HG02798 (cell line): ENCODE measurements around the gene C22orf42.
"Not testable (repeated sequence)": the region's sequence is repeated elsewhere in the genome, so short reads cannot be mapped to it uniquely, and the experiment has no call there.

Experiments
- ATAC-seq: cut with Tn5 transposase; IDR thresholded peaks from one replicate; pipeline ENCODE4 v1.9.1; 2021; ENCODE audit warnings: mild to moderate bottlenecking; ENCODE audit not compliant: unreplicated experiment, poor library complexity

C22orf42 gene

DNA sequence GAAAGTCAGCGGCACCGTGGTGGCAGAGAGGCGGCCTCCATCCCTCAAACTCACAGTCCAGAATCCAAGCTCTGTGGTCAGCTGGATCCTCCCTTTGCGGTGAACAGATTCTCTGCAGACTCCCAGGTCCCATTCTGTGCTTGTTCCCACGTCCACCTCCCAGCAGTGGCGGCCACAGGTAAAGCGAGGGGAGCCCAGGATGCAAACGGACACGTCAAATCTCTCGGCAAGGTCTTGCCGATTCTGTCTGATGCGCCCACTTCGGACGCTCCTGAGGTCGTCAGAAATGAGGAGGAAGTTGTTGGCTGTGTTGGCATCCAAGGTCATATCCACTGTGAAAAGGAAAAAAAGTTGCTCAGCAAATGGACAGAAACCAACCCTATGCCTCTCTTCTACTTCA lies 31.9 kb upstream of the C22orf42 start:
- ATAC-seq, result not testable (repeated sequence)

DNA sequence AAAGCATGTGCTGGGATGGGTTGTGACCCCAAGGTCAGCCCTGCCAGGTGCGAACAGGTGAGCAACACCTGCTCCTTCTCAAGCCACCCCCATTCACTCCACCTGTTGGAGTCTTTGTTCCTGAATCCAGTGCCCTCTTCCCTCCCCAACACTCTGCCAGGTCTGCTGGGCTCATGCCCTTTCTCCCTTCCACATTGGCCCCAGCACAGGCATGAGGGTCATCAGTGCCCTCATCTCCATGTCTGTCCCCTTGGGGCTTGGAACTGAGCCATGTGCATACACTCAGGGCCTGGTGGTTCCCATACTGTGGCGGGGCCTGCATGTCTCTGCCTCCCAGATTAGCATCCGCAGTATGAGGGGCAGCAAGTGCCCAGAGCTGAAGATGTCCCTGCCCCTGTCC lies 26.7 kb upstream of the C22orf42 start:
- no peak for ATAC-seq

DNA sequence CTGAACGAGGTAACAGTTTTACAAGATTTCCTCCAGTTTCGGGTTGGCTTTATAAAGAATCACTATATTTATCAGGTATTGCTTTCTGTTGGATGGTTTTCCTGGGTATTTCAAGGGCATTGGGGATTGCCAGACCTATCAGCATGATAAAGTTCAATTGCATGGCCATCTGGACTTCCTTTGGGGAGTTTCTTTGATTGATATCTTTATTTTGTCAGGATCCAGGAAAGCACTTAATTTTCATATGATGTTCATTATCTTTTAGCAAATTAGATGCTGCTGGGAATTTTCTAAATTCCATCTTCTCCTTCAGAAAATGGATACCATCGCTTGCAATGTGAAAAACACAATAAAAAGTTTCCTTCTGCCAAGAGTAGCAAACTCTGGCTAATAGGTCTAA lies 24.5 kb upstream of the C22orf42 start:
- no peak for ATAC-seq

DNA sequence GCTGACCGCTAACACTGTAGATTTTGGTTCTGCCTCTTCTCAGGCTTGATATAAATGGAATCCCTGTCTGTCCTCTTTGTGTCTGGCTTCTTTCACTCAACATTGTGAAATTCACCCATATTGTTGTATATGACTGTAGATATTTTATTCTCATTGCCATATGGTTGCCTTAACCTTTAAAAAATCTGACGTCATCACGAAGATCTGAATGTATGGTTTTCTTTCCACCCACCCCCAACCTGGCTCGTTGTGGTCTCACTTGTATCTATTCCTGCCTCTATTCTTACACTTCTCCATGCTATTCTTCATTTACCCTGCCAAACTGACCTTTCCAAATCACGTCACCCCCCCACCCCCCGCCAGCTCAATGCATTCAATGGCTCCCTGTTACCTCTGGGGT lies 21.9 kb upstream of the C22orf42 start:
- ATAC-seq, result no peak

DNA sequence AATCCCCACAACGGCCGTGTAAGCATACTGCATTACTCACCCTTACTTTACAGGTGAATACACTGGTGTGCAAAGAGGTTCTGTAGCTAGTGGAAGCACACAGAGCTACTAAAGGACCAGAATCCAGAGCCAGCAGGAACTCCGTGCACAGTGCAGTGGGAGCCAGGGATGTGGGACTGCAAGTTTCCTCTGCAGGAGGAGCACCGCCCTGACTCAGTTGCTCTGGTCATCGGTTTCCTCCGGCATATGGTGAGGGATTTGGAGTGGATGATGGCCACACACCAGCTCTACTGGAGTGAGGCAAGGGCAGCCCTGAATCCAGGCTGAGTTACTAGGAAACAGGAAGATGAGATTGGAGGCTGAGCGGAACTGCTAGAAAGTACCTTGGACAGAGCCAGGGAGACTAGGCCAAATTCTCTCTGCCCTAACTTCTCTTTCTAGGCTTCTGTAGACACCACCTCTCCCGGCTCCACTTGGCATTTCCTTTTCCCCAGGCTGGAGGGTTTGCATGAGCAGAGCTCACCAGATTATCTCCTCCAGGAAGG lies 18.2 kb upstream of the C22orf42 start:
- no peak for ATAC-seq

DNA sequence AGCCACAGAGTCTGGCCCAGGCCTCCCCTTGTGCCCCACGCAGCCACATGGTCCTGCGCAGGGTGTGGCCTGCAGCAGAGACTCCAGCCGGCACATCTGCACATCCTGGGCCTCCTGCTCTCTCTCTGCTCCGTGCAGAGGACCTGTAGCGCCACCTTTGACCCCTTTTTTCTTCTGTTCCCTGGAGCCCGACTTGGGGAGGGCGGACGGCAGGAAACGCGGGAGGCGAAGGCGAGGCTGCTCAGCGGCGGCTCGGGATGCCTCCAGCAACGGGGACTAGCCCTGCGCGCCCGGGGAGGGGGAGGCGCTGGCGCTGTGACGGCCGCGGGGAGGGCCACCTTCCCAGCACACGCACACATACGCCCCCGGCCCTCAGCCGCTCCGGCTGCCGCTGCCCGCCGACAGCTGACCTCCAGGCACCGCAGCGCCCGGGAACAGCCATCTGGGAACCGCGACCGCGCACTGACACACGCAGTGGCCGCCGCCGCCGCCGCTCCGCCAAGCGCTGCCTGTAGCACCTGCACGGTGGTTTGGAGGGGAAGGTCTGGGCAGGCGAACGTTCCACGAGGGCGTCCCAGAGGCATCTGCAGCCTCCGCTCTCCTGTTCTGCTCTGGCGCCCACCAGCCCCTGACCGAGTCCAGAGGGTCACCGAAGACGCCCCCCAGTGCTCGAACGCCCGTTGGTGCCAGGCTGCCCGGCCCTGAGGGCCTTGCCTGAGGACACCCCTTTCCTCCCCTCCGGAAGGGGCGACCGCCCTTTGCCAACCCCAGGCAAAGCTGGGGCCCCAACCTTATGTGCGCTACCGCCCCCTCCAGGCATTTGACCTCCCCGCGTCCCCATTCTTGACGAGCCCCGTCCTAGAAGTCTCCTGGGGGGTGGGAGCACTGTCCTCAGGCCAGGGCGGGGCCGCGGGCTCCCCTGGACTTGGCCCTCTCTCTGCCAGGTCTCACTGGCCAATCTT lies 16.9 kb upstream of the C22orf42 start:
- no peak for ATAC-seq

DNA sequence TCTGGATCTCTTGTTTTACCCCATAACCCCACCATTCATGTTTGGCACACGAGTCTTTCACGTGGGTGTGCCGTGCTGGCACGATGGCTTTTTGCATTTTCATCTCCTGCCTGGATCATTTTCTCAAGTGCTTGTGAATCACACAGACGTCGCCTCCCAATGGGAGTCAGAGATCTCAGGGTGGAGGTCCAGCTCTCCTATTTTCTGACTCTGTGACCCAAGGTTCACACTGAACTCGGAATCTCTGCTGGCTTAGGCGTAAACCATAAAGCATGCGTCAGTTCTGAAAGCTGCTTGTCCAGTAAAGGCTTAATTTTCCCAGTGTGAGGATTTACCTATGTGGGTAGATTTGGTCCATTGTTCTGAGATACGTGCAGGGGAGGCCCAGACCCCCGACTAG lies 16.0 kb upstream of the C22orf42 start:
- ATAC-seq, result no peak

DNA sequence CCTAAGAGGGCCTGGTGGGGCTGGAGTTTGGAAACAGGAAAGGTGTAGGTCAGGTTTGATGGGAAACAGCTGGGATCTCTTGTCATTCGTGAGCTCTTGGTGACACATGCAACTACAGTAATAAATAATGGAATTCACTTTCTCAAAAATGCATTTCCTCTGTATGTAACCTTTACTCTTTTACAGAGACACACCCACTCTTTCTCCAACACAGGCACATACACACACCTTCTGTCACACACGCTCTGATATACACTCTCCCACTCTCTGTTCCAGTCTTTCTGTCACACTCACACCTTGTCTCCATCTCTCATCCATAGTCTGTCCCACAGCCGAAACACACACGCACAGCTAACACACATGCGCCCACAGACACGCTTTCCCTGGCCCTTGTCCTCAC lies 6.6 kb upstream of the C22orf42 start:
- ATAC-seq, result no peak

DNA sequence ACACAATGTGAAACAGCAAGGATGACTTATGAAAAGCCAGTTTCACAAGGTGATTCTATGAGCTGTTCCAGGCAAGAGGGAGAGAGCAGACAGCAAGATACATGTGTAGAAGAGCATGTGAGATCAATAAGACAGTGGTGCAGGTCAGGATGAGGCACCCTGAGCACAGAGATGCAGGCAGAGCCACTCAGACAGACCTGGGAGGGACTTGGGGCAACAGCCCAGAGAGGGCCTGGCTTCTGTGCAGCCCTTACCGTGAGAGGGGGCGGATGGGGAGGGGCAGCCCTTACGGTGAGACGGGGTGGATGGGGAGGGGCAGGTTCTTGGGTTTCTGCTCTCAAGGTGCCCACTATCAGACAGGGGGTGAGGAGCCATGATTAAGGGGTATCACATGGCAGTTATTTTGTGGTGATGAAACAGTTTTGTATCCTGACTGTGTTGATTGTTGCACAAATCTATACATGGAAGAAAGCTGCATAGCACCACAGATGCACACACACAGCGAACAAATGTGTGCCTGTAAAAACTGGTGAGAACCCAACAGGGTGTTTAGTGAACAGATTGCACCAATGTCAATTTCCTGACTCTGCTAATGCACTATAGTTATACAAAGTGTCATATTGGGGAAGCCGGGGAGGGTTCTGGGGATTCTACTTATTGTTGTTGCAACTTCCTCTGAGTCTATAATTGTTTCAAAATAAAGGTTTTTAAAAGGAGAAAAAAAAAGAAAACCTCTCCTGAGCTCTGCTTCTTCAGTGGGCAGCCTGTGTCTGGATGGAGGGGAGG lies 5.2 kb upstream of the C22orf42 start:
- no peak for ATAC-seq

DNA sequence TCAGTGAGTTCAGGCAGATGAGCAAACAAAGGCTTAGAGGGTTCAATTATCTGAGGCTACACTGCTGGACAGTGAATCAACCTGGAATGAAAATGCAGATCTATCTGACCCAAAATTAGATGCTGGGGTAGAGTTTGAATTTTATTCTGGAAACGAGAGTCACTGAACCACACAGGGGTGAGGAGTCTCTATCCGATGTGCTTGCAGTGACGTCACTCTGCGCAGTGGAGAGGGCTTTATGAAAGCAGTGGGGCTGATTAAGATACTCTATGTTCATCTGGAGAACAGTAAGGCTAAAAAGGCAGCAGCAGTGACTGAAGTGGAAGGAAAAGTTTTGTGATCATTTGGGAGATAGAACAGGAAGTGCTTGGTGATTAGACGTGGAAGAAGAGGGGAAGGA lies 1.3 kb upstream of the C22orf42 start:
- not testable (repeated sequence) for ATAC-seq

DNA sequence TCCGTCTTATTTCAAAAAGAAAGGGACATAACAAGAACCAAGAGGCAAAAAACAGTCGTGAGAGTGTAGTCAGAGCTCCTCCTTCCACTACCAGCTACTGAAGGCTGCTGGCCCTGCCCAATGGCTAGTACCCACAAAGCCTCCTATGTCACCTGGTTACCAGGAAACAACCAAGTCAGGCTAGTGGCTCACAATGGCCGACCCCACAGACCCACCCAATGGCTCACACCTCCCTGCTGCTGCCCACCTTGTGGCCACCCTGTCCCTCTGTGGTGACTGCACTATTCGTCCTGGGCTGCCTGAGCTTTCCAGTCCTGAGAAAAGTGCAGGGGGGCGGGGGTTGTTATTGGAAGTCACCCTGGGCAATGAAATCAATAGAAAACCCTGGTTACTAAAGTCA lies 1.5 kb downstream of the C22orf42 start:
- not testable (repeated sequence) for ATAC-seq

DNA sequence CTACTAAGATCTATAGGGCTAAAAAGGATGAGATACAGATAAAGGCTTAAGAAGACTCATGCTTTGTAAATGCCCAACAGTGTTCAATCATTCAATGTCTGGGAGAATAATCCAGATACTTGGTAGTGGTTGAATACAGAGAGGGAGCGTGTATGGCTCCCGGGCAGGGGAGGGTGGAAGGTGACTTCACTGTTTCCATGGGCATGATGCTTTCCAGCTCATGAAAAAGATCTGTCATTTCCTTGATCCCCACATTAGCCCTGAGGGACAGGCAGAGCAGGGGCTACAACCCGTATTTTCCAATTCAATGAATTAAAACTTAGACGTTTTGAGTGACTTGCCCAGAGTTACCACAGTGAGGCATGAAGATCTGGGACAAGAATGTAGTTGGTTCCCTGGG lies 4.4 kb downstream of the C22orf42 start:
- not testable (repeated sequence) for ATAC-seq

DNA sequence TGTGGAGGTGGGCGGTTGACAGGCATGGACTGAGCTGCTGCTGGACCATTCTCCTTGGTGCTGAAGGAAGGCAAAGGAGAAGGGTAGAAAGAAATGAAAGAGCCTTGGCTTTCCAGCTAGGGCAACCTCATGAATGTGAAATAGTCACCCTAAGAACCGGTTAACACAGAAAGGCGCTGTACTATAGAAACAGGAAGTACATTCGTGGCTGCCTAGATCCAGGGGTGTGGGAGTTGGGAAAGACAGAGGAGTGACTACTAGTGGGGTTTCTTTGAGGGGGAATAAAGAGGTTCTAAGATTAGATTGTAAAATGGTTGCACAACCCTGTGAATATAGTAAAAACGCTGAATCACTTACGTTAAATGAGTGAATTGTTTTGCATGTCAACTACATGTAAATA lies 7.5 kb downstream of the C22orf42 start:
- ATAC-seq, result not testable (repeated sequence)

DNA sequence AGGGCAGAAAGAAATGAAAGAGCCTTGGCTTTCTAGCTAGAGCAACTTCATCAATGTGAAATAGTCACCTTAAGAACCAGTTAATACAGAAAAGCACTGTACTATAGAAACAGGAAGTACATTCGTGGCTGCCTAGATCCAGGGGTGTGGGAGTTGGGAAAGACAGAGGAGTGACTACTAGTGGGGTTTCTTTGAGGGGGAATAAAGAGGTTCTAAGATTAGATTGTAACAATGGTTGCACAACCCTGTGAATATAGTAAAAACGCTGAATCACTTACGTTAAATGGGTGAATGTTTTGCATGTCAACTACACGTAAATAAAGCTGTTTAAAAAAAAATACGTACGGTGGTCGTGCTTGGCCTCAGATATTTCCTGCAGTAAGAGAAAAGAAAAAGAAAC lies 8.5 kb downstream of the C22orf42 start:
- not testable (repeated sequence) for ATAC-seq

DNA sequence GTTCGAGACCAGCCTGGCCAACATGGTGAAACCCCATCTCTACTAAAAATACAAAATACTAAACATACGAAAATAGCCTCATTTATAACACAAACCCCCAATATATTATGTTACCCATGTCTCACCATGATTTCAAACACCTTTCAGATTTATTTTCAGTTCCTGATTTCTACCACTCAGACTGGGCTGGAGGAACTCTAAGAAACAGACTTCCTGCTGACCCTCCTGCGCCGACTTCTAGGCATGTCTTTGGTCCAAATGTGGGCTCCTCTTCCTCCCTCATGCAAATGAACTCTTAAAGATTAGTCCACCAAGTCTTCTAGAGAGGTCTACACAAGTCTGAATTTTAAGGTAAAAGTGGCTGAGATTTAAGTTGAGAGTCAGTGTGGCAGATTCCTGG lies 10.7 kb downstream of the C22orf42 start:
- not testable (repeated sequence) for ATAC-seq

DNA sequence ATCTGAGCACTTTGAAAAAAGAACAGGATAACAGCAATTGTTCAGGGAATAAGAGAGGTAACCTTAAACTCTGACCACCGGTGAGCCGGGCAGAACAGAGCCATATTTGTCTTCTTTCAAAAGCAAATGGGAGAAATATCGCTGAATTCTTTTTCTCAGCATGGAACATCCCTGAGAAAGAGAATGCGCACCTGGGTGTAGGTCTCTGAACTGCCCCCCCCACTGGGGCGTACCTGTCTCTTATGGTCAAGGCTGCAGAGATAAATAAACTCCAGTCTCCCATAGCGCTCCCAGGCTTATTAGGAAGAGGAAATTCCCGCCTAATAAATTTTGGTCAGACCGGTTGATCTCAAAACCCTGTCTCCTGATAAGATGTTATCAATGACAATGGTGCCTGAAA lies 12.0 kb downstream of the C22orf42 start:
- not testable (repeated sequence) for ATAC-seq

DNA sequence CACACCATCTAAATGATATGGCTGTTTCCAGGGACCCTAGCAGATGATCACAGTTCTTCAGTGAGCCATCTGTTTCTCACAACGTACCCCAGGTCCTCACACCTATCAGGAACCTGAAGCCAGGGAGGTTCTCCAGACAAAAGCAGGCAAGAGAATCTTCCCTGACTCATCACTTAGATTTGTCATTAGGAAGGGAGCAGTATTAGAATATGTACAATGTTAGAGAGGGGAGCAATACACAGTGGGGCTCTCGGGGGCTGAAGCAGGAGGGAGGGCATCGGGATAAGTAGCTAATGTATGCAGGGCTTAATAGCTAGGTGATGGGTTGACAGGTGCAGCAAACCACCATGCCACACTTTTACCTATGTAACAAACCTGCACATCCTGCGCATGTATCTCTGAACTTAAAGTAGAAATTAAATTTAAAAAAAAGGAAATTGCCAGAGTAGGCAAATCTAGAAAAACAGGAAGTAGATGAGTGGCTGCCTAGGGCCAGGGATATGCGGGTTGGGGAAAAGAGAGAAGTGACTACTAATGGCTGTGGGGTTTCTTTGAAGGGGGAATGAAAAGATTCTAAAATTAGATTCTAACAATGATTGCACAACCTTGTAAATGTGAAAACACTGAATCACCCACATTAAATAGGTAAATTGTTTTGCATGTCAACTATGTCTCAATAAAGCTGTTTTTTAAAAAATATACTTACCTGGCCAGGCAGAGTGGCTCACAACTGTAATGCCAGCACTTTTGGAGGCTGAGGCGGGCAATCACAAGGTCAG lies 14.4 kb downstream of the C22orf42 start:
- no peak for ATAC-seq

DNA sequence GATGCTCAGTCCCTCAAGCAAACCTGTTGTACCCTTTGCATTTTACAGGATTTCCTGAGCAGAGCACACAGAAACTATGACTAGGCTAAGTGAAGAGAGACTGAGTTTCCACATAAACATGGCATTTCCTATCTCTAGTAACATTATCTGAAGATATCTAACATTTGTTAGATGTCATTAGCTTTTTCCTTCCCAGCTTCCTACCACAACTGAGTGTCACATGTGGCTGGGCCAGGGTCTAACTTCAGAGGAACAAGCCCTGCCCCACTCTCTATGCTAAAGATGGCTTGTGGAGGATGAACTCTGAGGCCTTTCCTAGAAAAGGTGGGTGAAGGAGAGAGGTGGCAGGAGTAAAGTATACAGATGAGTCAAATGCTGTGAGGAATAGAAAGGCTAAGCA lies 16.5 kb downstream of the C22orf42 start:
- no peak for ATAC-seq

DNA sequence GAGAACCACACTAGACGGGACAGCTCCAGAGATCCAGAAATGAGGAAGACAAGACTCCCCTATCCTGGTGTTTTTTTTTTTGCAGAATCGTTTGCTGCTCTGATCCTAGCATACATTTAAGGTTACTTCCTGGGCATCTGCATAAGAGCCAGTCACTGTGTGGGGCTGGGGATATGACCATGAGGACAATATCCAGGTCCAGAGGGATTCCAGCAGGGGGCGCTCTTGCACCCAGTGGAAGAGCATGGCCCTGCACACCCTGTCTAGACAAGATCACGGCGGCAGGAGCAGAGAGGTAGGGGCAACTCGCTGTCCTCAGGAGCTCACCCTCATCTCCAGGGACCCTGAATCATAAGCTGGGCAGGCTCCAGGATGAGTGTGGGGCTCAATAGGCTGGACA lies 18.4 kb downstream of the C22orf42 start:
- ATAC-seq, result not testable (repeated sequence)

DNA sequence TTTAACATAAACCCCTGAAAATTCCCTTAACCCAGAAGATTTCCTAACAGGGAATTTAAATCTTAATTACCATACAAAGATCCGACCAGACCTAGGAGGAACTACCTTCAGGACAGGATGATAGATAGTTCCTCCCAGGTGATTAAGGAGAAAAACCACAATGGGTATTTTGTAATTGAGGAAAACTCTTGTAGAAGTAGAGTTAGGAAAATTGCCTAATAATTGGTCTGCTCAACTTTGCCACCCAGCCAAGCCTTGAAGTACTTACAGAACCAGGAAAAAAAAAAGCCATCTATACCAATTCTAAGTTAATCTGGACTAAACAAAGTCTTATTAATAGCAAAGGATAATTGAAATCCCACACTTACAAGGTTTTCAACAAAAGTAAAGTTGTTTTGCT lies 20.5 kb downstream of the C22orf42 start:
- not testable (repeated sequence) for ATAC-seq
